Body of pancreas (tissue), 4 donors: Measurements from ENCODE around the gene NGEF. TPM values are rescaled to one million over a fixed set of nuclear protein-coding genes. Genes with fewer than 3 reads are reported as not detected.
"Not testable (repeated sequence)": the region's sequence is repeated elsewhere in the genome, so short reads cannot be mapped to it uniquely, and the experiment has no call there.

Experiments used
- ATAC-seq: fragments of 150-250 bp; one replicate; pipeline ENCODE4 v1.9.1; 2016
- DNase-seq, 4 donors: peaks; one replicate each; pipeline ENCODE4 v3.0.0-alpha.2; 2019
- H3K27ac ChIP-seq, 4 donors: fragments of 200-600 bp; sonication (generic); 1 replicate in 3 of 4; 2 replicates in 1 of 4; pipeline versions ENCODE4 v1.5.1 to v1.6.1; 2016 to 2019; ENCODE audit warnings: mild to moderate bottlenecking in 1 of 4, mixed read lengths in 1 of 4, moderate library complexity in 1 of 4
- H3K27me3 ChIP-seq, 2 donors: fragments of 200-600 bp; sonication (generic); one replicate each; pipeline ENCODE4 v1.6.0; 2016; ENCODE audit warnings: mild to moderate bottlenecking in 1 of 2
- H3K36me3 ChIP-seq, 2 donors: fragments of 200-600 bp; sonication (generic); replicated peaks in 1 of 2; 2 replicates each; pipeline ENCODE4 v1.5.1; 2016; ENCODE audit warnings: low read depth in 2 of 2; ENCODE audit not compliant: insufficient read depth in 1 of 2
- H3K4me1 ChIP-seq: fragments of 200-600 bp; sonication (generic); one replicate; pipeline ENCODE4 v1.6.0; 2016
- H3K4me3 ChIP-seq, 2 donors: fragments of 200-600 bp; sonication (generic); 1 replicate in 1 of 2; 2 replicates in 1 of 2; pipeline ENCODE4 v1.5.1; 2016 to 2019
- H3K9me3 ChIP-seq, 3 donors: fragments of 200-600 bp; sonication (generic); 1 replicate in 2 of 3; 2 replicates in 1 of 3; pipeline ENCODE4 v1.5.1; 2016
- CTCF ChIP-seq, 7 experiments: fragments of 450-650 bp in 4 of 7; fragments of 200-600 bp in 3 of 7; sonication (generic) in 3 of 7; IDR thresholded peaks; one replicate each; pipeline ENCODE4 v1.5.1; 2016 to 2019; ENCODE audit warnings: antibody characterized with exemption in 7 of 7
- POLR2A ChIP-seq, 3 donors: fragments of 450-650 bp; IDR thresholded peaks; one replicate each; pipeline ENCODE4 v1.6.1; 2016; ENCODE audit warnings: antibody characterized with exemption in 3 of 3, mild to moderate bottlenecking in 2 of 3
- WGBS, 2 donors: methylation state at CpG; one replicate each; pipeline ENCODE4 v1.1.5; 2017; 5-methylcytosine and 5-hydroxymethylcytosine counted together
- intact Hi-C: fragments of 100-400 bp; cut with DNase I; formaldehyde crosslinking; loops from one replicate; pipeline ENCODE4 v1.15.1; 2023
- total RNA-seq, 2 donors: library from RNA; depleted of rRNA; stranded (reverse); fragments of >200 nt; gene quantifications; one replicate each; pipeline ENCODE4 v1.1.0, GENCODE V29; 2016

The NGEF gene
- total RNA-seq, 2 donors from 2014 or later: 4.9 to 7.0 TPM

- no peaks in the 10 kb centered on the region for H3K36me3 ChIP-seq
- ATAC-seq: no peak
- no peak for TF ChIP-seq POLR2A (IDR thresholded peaks at IDR 0.05)
- no peak for TF ChIP-seq CTCF (IDR thresholded peaks at IDR 0.05)
- no peak overlapping the region for H3K27ac ChIP-seq
- no peaks in the 10 kb centered on the region for H3K27me3 ChIP-seq
- no peak overlapping the region for H3K4me3 ChIP-seq
- DNase-seq: no peak
- H3K4me1 ChIP-seq: no peaks in the 10 kb centered on the region
- intact Hi-C loops: no loop called here
- WGBS, 2 donors: 66 to 84% methylated on average over 2 of the region's 2 CpGs
- no peaks in the 10 kb centered on the region for H3K9me3 ChIP-seq
Measured at GRCh38 chr2:233020454-233020853, 7.4 kb upstream of the NGEF start.

GRCh38 chr2:233019610-233020009, 6.6 kb upstream of the NGEF start:
- intact Hi-C loops, H3K4me3 ChIP-seq, H3K36me3 ChIP-seq, DNase-seq, H3K4me1 ChIP-seq, H3K9me3 ChIP-seq, H3K27me3 ChIP-seq, H3K27ac ChIP-seq, ATAC-seq: not testable (repeated sequence)
- whole genome bisulfite sequencing, 2 donors: 83 to 90% methylated on average over 4 of the region's 4 CpGs

- H3K9me3 ChIP-seq: no peaks in the 10 kb centered on the region
- WGBS, 2 donors: 97 to 100% methylated on average over 1 of the region's 1 CpG
- H3K4me1 ChIP-seq: peaks cover 5% of the 10 kb centered on the region
- DNase-seq: no peak
- H3K27me3 ChIP-seq: no peaks in the 10 kb centered on the region
- no peaks in the 10 kb centered on the region for H3K36me3 ChIP-seq
- no peak overlapping the region for H3K4me3 ChIP-seq
- H3K27ac ChIP-seq: no peak overlapping the region
- ATAC-seq: no peak
- intact Hi-C loops: no loop called here
- TF ChIP-seq POLR2A (IDR thresholded peaks at IDR 0.05): no peak
- no peak for TF ChIP-seq CTCF (IDR thresholded peaks at IDR 0.05)
Measured at GRCh38 chr2:233017947-233018346, 4.9 kb upstream of the NGEF start.

GRCh38 chr2:233015019-233015645, 2.1 kb upstream of the NGEF start:
- Histone ChIP-seq H3K36me3 (no peaks in the 10 kb centered on the region), H3K4me1 (peaks cover 29% of the 10 kb centered on the region), H3K9me3 (no peaks in the 10 kb centered on the region), H3K27ac (no peak overlapping the region), H3K27me3 (no peaks in the 10 kb centered on the region), H3K4me3 (no peak overlapping the region)
- no peak for ATAC-seq
- TF ChIP-seq POLR2A (IDR thresholded peaks at IDR 0.05) (no peak), CTCF (IDR thresholded peaks at IDR 0.05) (no peak)
- 89 to 94% methylated on average over 1 of the region's 1 CpG for WGBS, 2 donors
- intact Hi-C loops: no loop called here
- DNase-seq: no peak

- intact Hi-C loops: no loop called here
- 11 to 42% methylated on average over 1 of the region's 1 CpG for WGBS, 2 donors
- no peak for ATAC-seq
- Histone ChIP-seq H3K36me3 (no peaks in the 10 kb centered on the region), H3K27me3 (no peaks in the 10 kb centered on the region), H3K4me1 (peaks cover 29% of the 10 kb centered on the region), H3K9me3 (no peaks in the 10 kb centered on the region), H3K4me3 (no peak overlapping the region), H3K27ac (peak overlapping the region in 3 of 4 donors; percentile 80 to 86 (median 82))
- DNase-seq: no peak
- TF ChIP-seq POLR2A (IDR thresholded peaks at IDR 0.05) (no peak), CTCF (IDR thresholded peaks at IDR 0.05) (no peak)
Measured at GRCh38 chr2:233013650-233014049, 594 bp upstream of the NGEF start.
